SK-N-SH treated with all-trans-retinoic acid at 6 μM for 48 hours (cell line): ENCODE results near the gene ZSCAN10.

Experiments
- ATAC-seq: fragments of 200-7000 bp; cut with Tn5 transposase; 3 replicates; pipeline ENCODE4 v1.9.1; 2020; ENCODE audit warnings: mild to moderate bottlenecking, moderate library complexity
- BACH2 ChIP-seq: fragments of 250-450 bp; sonication (Bioruptor Pico); IDR thresholded peaks from 2 replicates; pipeline ENCODE4 v1.9.0; 2021; ENCODE audit warnings: mild to moderate bottlenecking, borderline replicate concordance
- CSDC2 ChIP-seq: fragments of 250-450 bp; sonication (Bioruptor Pico); IDR thresholded peaks from 2 replicates; pipeline ENCODE4 v1.5.0; 2020; ENCODE audit warnings: mild to moderate bottlenecking, moderate library complexity
- ESRRG ChIP-seq: fragments of 250-450 bp; sonication (Bioruptor Pico); IDR thresholded peaks from 2 replicates; pipeline ENCODE4 v1.6.1; 2021; ENCODE audit warnings: mild to moderate bottlenecking
- GLIS3 ChIP-seq: fragments of 250-450 bp; sonication (Bioruptor Pico); IDR thresholded peaks from 2 replicates; pipeline ENCODE4 v1.5.0; 2020; ENCODE audit warnings: mild to moderate bottlenecking, moderate library complexity
- ISL1 ChIP-seq: fragments of 250-450 bp; sonication (Bioruptor Pico); IDR thresholded peaks from 2 replicates; pipeline ENCODE4 v2.1.2; 2022; ENCODE audit warnings: mild to moderate bottlenecking, moderate library complexity
- OSR1 ChIP-seq: fragments of 250-450 bp; sonication (Bioruptor Pico); IDR thresholded peaks from 2 replicates; pipeline ENCODE4 v1.8.0; 2022; ENCODE audit warnings: moderate library complexity, mild to moderate bottlenecking, inconsistent platforms
- PPARA ChIP-seq: fragments of 250-450 bp; sonication (Bioruptor Pico); IDR thresholded peaks from 2 replicates; pipeline ENCODE4 v1.5.0; 2020; ENCODE audit warnings: mild to moderate bottlenecking, borderline replicate concordance
- RARB ChIP-seq: fragments of 250-450 bp; sonication (Bioruptor Pico); IDR thresholded peaks from 2 replicates; pipeline ENCODE4 v1.8.0; 2021; ENCODE audit warnings: mild to moderate bottlenecking, moderate library complexity
- TCF4 ChIP-seq: fragments of 250-450 bp; sonication (Bioruptor Pico); IDR thresholded peaks from 2 replicates; pipeline ENCODE4 v1.8.0; 2021; ENCODE audit warnings: mild to moderate bottlenecking, moderate library complexity, borderline replicate concordance
- TOX ChIP-seq: fragments of 250-450 bp; sonication (Bioruptor Pico); IDR thresholded peaks from 2 replicates; pipeline ENCODE4 v1.8.0; 2021; ENCODE audit warnings: mild to moderate bottlenecking, moderate library complexity, borderline replicate concordance
- ZC3H10 ChIP-seq: fragments of 250-450 bp; sonication (Bioruptor Pico); IDR thresholded peaks from 2 replicates; pipeline ENCODE4 v1.5.1; 2021; ENCODE audit warnings: mild to moderate bottlenecking, moderate library complexity
- ZFP30 ChIP-seq: fragments of 450-650 bp; formaldehyde crosslinking; IDR thresholded peaks from 2 replicates; pipeline ENCODE4 v1.5.0; 2022; ENCODE audit warnings: mild to moderate bottlenecking, moderate library complexity
- ZNF70 ChIP-seq: fragments of 450-650 bp; formaldehyde crosslinking; IDR thresholded peaks from 2 replicates; pipeline ENCODE4 v1.5.0; 2020; ENCODE audit warnings: mild to moderate bottlenecking, moderate library complexity
- ZNF8 ChIP-seq: fragments of 450-650 bp; formaldehyde crosslinking; IDR thresholded peaks from 2 replicates; pipeline ENCODE4 v1.5.0; 2020; ENCODE audit warnings: mild to moderate bottlenecking, moderate library complexity
- TF ChIP-seq, protein P1 (sequence below): fragments of 250-450 bp; sonication (Bioruptor Pico); IDR thresholded peaks from 2 replicates; pipeline ENCODE4 v1.5.1; 2021; ENCODE audit warnings: mild to moderate bottlenecking, moderate library complexity
- TF ChIP-seq, protein P2 (sequence below): fragments of 250-450 bp; sonication (Bioruptor Pico); IDR thresholded peaks from 2 replicates; pipeline ENCODE4 v1.5.0; 2020; ENCODE audit warnings: mild to moderate bottlenecking, moderate library complexity
- TF ChIP-seq, protein P3 (sequence below): fragments of 250-450 bp; sonication (Bioruptor Pico); IDR thresholded peaks from 2 replicates; pipeline ENCODE4 v1.8.0; 2021; ENCODE audit warnings: low read depth, mild to moderate bottlenecking, moderate library complexity, borderline replicate concordance
- TF ChIP-seq, protein P4 (sequence below): fragments of 250-450 bp; sonication (Bioruptor Pico); IDR thresholded peaks from 2 replicates; pipeline ENCODE4 v1.8.0; 2020; ENCODE audit warnings: mild to moderate bottlenecking, moderate library complexity, borderline replicate concordance
- TF ChIP-seq, protein P5 (sequence below): fragments of 250-450 bp; sonication (Bioruptor Pico); IDR thresholded peaks from 2 replicates; pipeline ENCODE4 v1.5.1; 2020; ENCODE audit warnings: low read depth, mild to moderate bottlenecking, moderate library complexity

ZSCAN10 gene

GRCh38 chr16:3044708-3045107, 54.4 kb downstream of the ZSCAN10 start:
- TF ChIP-seq, protein P1, sequence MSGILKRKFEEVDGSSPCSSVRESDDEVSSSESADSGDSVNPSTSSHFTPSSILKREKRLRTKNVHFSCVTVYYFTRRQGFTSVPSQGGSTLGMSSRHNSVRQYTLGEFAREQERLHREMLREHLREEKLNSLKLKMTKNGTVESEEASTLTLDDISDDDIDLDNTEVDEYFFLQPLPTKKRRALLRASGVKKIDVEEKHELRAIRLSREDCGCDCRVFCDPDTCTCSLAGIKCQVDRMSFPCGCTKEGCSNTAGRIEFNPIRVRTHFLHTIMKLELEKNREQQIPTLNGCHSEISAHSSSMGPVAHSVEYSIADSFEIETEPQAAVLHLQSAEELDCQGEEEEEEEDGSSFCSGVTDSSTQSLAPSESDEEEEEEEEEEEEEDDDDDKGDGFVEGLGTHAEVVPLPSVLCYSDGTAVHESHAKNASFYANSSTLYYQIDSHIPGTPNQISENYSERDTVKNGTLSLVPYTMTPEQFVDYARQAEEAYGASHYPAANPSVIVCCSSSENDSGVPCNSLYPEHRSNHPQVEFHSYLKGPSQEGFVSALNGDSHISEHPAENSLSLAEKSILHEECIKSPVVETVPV (CRISPR knock-in tag): no peak
- no peak for TF ChIP-seq ZC3H10 (CRISPR knock-in tag)
- no peak for TF ChIP-seq ZNF70 (CRISPR knock-in tag)
- TF ChIP-seq ZFP30: no peak
- no peak for TF ChIP-seq ISL1 (CRISPR knock-in tag)
- TF ChIP-seq TOX (CRISPR knock-in tag): no peak
- no peak for TF ChIP-seq OSR1
- TF ChIP-seq ESRRG (CRISPR knock-in tag): no peak
- TF ChIP-seq BACH2 (CRISPR knock-in tag): no peak
- TF ChIP-seq, protein P2, sequence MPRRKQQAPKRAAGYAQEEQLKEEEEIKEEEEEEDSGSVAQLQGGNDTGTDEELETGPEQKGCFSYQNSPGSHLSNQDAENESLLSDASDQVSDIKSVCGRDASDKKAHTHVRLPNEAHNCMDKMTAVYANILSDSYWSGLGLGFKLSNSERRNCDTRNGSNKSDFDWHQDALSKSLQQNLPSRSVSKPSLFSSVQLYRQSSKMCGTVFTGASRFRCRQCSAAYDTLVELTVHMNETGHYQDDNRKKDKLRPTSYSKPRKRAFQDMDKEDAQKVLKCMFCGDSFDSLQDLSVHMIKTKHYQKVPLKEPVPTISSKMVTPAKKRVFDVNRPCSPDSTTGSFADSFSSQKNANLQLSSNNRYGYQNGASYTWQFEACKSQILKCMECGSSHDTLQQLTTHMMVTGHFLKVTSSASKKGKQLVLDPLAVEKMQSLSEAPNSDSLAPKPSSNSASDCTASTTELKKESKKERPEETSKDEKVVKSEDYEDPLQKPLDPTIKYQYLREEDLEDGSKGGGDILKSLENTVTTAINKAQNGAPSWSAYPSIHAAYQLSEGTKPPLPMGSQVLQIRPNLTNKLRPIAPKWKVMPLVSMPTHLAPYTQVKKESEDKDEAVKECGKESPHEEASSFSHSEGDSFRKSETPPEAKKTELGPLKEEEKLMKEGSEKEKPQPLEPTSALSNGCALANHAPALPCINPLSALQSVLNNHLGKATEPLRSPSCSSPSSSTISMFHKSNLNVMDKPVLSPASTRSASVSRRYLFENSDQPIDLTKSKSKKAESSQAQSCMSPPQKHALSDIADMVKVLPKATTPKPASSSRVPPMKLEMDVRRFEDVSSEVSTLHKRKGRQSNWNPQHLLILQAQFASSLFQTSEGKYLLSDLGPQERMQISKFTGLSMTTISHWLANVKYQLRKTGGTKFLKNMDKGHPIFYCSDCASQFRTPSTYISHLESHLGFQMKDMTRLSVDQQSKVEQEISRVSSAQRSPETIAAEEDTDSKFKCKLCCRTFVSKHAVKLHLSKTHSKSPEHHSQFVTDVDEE (CRISPR knock-in tag): no peak
- TF ChIP-seq, protein P3, sequence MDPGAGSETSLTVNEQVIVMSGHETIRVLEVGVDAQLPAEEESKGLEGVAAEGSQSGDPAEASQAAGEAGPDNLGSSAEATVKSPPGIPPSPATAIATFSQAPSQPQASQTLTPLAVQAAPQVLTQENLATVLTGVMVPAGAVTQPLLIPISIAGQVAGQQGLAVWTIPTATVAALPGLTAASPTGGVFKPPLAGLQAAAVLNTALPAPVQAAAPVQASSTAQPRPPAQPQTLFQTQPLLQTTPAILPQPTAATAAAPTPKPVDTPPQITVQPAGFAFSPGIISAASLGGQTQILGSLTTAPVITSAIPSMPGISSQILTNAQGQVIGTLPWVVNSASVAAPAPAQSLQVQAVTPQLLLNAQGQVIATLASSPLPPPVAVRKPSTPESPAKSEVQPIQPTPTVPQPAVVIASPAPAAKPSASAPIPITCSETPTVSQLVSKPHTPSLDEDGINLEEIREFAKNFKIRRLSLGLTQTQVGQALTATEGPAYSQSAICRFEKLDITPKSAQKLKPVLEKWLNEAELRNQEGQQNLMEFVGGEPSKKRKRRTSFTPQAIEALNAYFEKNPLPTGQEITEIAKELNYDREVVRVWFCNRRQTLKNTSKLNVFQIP (CRISPR knock-in tag): no peak
- TF ChIP-seq, protein P4, sequence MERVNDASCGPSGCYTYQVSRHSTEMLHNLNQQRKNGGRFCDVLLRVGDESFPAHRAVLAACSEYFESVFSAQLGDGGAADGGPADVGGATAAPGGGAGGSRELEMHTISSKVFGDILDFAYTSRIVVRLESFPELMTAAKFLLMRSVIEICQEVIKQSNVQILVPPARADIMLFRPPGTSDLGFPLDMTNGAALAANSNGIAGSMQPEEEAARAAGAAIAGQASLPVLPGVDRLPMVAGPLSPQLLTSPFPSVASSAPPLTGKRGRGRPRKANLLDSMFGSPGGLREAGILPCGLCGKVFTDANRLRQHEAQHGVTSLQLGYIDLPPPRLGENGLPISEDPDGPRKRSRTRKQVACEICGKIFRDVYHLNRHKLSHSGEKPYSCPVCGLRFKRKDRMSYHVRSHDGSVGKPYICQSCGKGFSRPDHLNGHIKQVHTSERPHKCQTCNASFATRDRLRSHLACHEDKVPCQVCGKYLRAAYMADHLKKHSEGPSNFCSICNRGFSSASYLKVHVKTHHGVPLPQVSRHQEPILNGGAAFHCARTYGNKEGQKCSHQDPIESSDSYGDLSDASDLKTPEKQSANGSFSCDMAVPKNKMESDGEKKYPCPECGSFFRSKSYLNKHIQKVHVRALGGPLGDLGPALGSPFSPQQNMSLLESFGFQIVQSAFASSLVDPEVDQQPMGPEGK (CRISPR knock-in tag): no peak
- no peak for TF ChIP-seq CSDC2 (CRISPR knock-in tag)
- TF ChIP-seq GLIS3 (CRISPR knock-in tag): no peak
- TF ChIP-seq RARB (CRISPR knock-in tag): no peak
- no peak for TF ChIP-seq TCF4 (CRISPR knock-in tag)
- no peak for TF ChIP-seq PPARA (CRISPR knock-in tag)
- TF ChIP-seq, protein P5, sequence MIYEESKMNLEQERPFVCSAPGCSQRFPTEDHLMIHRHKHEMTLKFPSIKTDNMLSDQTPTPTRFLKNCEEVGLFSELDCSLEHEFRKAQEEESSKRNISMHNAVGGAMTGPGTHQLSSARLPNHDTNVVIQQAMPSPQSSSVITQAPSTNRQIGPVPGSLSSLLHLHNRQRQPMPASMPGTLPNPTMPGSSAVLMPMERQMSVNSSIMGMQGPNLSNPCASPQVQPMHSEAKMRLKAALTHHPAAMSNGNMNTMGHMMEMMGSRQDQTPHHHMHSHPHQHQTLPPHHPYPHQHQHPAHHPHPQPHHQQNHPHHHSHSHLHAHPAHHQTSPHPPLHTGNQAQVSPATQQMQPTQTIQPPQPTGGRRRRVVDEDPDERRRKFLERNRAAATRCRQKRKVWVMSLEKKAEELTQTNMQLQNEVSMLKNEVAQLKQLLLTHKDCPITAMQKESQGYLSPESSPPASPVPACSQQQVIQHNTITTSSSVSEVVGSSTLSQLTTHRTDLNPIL (CRISPR knock-in tag): no peak
- no peak for ATAC-seq

GRCh38 chr16:3042376-3042775, 56.7 kb downstream of the ZSCAN10 start:
- TF ChIP-seq ZC3H10 (CRISPR knock-in tag) (no peak), ZNF8 (no peak), ESRRG (CRISPR knock-in tag) (no peak), ZNF70 (CRISPR knock-in tag) (no peak), TOX (CRISPR knock-in tag) (no peak), BACH2 (CRISPR knock-in tag) (no peak), RARB (CRISPR knock-in tag) (no peak)
- TF ChIP-seq, protein P3 (CRISPR knock-in tag): no peak
- TF ChIP-seq, protein P1 (CRISPR knock-in tag): no peak
- ATAC-seq: no peak
